Nephron (organoid): ENCODE data around the gene SHF.

Experiments used
- H3K27ac Mint-ChIP-seq, 3 experiments: 2 replicates each; pipeline ENCODE4 v1.8.0; 2020; ENCODE audit warnings: mixed read lengths in 3 of 3, mild to moderate bottlenecking in 2 of 3, moderate library complexity in 1 of 3
- H3K27me3 Mint-ChIP-seq: 2 replicates; pipeline ENCODE4 v1.8.0; 2021; ENCODE audit warnings: low read depth, mild to moderate bottlenecking, moderate library complexity, mixed read lengths
- H3K36me3 Mint-ChIP-seq: 2 replicates; pipeline ENCODE4 v1.8.0; 2020; ENCODE audit warnings: low read depth, mixed read lengths
- H3K4me1 Mint-ChIP-seq: 2 replicates; pipeline ENCODE4 v1.8.0; 2020; ENCODE audit warnings: mixed read lengths
- H3K4me3 Mint-ChIP-seq, 3 experiments: 2 replicates each; pipeline ENCODE4 v1.8.0; 2020; ENCODE audit warnings: mild to moderate bottlenecking in 3 of 3, mixed read lengths in 3 of 3, moderate library complexity in 2 of 3
- H3K9me3 Mint-ChIP-seq: 2 replicates; pipeline ENCODE4 v1.8.0; 2020; ENCODE audit warnings: mixed read lengths
- CTCF ChIP-seq, 3 experiments: fragments of 200-600 bp; sonication (generic); IDR thresholded peaks; one replicate each; pipeline ENCODE4 v1.5.0; 2021; ENCODE audit warnings: antibody characterized with exemption in 3 of 3; ENCODE audit not compliant: unreplicated experiment in 3 of 3

The SHF gene

DNA sequence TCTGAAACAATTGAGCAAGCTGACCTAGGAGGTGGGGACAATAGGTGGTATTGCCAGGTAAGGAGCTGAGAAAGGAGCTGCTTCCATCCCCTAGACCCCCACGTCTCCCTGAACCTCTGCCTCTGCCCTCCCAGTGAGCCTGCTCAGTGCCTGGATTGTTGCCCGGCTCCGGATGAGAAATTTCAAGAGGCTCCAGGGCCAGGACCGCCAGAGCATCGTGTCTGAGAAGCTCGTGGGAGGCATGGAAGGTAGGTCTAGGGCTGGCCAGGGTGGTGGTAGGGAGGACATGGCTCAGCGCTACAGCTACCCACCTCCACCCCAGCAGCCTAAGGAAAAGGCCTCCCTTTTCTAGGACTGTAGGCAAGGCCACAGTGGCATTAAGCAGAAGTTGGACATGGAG lies 44.7 kb downstream of the SHF start:
- Mint-ChIP-seq H3K9me3 (no peaks in the 10 kb centered on the region), H3K4me1 (no peaks in the 10 kb centered on the region), H3K36me3 (no peaks in the 10 kb centered on the region), H3K27ac (no peak overlapping the region), H3K27me3 (peaks cover 24% of the 10 kb centered on the region), H3K4me3 (no peak overlapping the region)
- no peak for TF ChIP-seq CTCF (IDR thresholded peaks at IDR 0.05; ENCODE audit: unreplicated experiment in 3 of 3)

DNA sequence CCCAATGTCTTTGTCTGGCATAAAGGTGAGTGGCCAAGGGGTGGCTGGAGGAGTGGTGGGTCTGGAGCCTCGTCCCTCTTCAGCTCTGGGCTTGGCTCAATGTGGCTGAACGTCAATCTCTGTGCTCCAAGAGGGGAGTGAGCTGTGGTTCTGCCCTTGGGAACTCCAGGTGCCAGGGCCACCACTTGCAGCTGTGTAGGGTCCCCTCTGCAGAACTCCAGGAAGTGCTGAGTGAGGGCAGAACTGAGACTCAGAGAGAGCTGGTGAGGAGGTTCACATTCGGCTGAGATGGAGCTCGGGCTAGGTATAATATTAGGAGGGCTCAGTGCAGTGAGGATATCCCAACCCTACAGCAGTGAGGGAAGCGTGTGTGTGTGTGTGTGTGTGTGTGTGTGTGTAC lies 46.4 kb downstream of the SHF start:
- Mint-ChIP-seq H3K27ac (no peak overlapping the region), H3K4me1 (no peaks in the 10 kb centered on the region), H3K27me3 (peaks cover 33% of the 10 kb centered on the region), H3K9me3 (no peaks in the 10 kb centered on the region), H3K4me3 (no peak overlapping the region), H3K36me3 (no peaks in the 10 kb centered on the region)
- no peak for TF ChIP-seq CTCF (IDR thresholded peaks at IDR 0.05; ENCODE audit: unreplicated experiment in 3 of 3)

- no peaks in the 10 kb centered on the region for H3K36me3 Mint-ChIP-seq
- H3K9me3 Mint-ChIP-seq, result no peaks in the 10 kb centered on the region
- no peak overlapping the region for H3K27ac Mint-ChIP-seq
- no peak overlapping the region for H3K4me3 Mint-ChIP-seq
- H3K4me1 Mint-ChIP-seq, result no peaks in the 10 kb centered on the region
- no peak for TF ChIP-seq CTCF (IDR thresholded peaks at IDR 0.05; ENCODE audit: unreplicated experiment in 3 of 3)
- peaks cover 39% of the 10 kb centered on the region for H3K27me3 Mint-ChIP-seq
Observed at GRCh38 chr15:45140557-45141250, 47.1 kb downstream of the SHF start.

DNA sequence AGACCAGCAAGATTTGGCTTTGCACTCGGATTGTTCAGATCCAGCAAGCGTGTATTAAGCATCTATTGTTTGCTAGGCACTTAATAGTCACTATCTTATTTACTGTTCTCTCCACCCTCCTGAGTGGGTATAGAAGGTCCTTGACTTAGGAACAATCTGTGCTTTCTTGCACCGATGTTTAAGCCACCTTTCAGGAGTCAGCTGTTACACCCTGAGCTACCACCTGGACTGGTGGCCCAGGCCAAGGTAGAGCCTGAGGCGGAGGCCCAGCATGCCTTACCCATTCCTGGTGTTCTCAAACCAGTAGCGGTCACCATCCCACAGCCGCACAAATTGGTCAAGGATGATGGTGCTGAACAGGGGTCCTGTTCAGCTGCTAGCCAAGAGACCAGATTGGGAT lies 48.0 kb downstream of the SHF start:
- Mint-ChIP-seq H3K9me3 (no peaks in the 10 kb centered on the region), H3K4me1 (no peaks in the 10 kb centered on the region), H3K36me3 (no peaks in the 10 kb centered on the region), H3K27me3 (peaks cover 37% of the 10 kb centered on the region), H3K27ac (no peak overlapping the region), H3K4me3 (no peak overlapping the region)
- no peak for TF ChIP-seq CTCF (IDR thresholded peaks at IDR 0.05; ENCODE audit: unreplicated experiment in 3 of 3)

DNA sequence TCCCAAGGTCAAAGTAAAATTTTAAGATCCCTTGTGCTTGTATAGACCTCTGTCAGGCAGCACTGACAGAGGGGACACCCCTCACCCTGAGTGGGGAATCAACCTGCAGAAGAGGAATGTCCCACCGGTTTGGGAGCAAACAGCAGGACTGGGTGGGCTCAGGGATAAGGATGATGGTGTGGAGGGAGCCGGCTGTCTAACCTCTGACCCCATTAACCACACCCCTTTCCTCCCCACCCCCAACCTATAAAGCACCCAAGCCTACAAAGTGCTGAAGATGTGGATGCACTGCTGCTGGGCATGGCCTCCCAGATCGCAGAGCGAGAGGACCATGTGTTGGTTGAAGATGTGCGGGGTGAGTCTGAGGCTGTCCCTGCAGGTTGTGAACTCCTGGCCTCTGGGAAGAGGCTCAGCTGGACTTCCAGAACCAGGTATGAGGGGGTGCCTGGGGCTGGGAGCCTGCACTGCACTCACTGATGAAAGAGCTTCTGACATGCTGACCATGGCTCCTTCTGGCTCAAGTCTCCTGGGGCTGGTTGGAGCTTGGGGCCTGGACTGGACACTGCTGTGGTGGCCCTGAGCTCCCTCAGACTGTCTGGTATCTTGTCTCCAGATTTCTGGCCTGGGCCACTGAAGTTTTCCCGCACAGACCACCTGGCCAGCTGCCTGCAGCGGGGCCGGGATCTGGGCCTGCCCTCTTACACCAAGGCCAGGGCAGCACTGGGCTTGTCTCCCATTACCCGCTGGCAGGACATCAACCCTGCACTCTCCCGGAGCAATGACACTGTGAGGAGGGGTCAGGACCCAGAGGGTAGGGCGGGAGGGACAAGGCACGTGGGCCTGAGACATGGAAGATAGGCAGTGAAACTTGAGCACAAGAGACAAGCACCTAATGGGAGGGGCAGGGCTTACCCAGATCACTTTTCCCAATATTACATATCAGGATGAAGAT lies 48.7 kb downstream of the SHF start:
- Mint-ChIP-seq H3K36me3 (no peaks in the 10 kb centered on the region), H3K9me3 (no peaks in the 10 kb centered on the region), H3K4me1 (no peaks in the 10 kb centered on the region), H3K27ac (no peak overlapping the region), H3K4me3 (no peak overlapping the region), H3K27me3 (peaks cover 40% of the 10 kb centered on the region)
- TF ChIP-seq CTCF (IDR thresholded peaks at IDR 0.05; ENCODE audit: unreplicated experiment in 3 of 3), result no peak
